A673 (cell line): ENCODE measurements around the gene TMBIM6. TPM values are rescaled to one million over a fixed set of nuclear protein-coding genes. Genes with fewer than 3 reads are reported as not detected.

Experiments
- BruUV-seq: library from RNA; stranded (reverse); fragments of 400-500 nt; replicated peaks from 2 replicates; lab custom pipeline; 2021; lab: Mats Ljungman, UMichigan
- CTCF ChIA-PET: fragments of 300-600 bp; sonication (Branson Sonifier 250); formaldehyde crosslinking; loops from one replicate; lab custom pipeline; 2022; ENCODE audit warnings: antibody characterized with exemption; lab: Charles Lee
- POLR2A ChIA-PET: fragments of 300-600 bp; sonication (Branson Sonifier 250); formaldehyde crosslinking; loops from one replicate; lab custom pipeline; 2022; ENCODE audit warnings: antibody characterized with exemption; ENCODE audit not compliant: low non-redundant PET; lab: Charles Lee
- DNase-seq: peaks from one replicate; pipeline ENCODE4 v3.0.0-alpha.2; 2015; ENCODE audit warnings: low spot score
- H3K27ac ChIP-seq: fragments of 200-600 bp; sonication (generic); 2 replicates; pipeline ENCODE4 v1.5.1; 2016; ENCODE audit warnings: mixed run types, low read depth, mild to moderate bottlenecking, mixed read lengths, antibody characterized with exemption, low read length; ENCODE audit not compliant: poor library complexity, severe bottlenecking
- H3K27me3 ChIP-seq: fragments of 200-600 bp; sonication (generic); replicated peaks from 2 replicates; pipeline ENCODE4 v1.6.1; 2017; ENCODE audit warnings: mixed run types, low read depth, mild to moderate bottlenecking, mixed read lengths, antibody characterized with exemption, low read length; ENCODE audit not compliant: insufficient read depth, poor library complexity
- H3K36me3 ChIP-seq: fragments of 200-600 bp; sonication (generic); 2 replicates; pipeline ENCODE4 v1.6.1; 2016; ENCODE audit warnings: mixed run types, mild to moderate bottlenecking, mixed read lengths, antibody characterized with exemption, low read length; ENCODE audit not compliant: insufficient read depth, poor library complexity, severe bottlenecking
- H3K4me1 ChIP-seq: fragments of 200-600 bp; sonication (generic); 2 replicates; pipeline ENCODE4 v1.6.1; 2017; ENCODE audit warnings: mixed run types, mild to moderate bottlenecking, mixed read lengths, antibody characterized with exemption, low read length; ENCODE audit not compliant: insufficient read depth, poor library complexity, severe bottlenecking
- H3K4me3 ChIP-seq: fragments of 200-600 bp; sonication (generic); 2 replicates; pipeline ENCODE4 v1.5.1; 2016; ENCODE audit warnings: low read depth, mixed run types, mild to moderate bottlenecking, mixed read lengths, low read length; ENCODE audit not compliant: poor library complexity, severe bottlenecking
- H3K9me3 ChIP-seq: fragments of 200-600 bp; sonication (generic); 2 replicates; pipeline ENCODE4 v1.6.1; 2016; ENCODE audit warnings: mixed run types, low read depth, mild to moderate bottlenecking, mixed read lengths, antibody characterized with exemption, low read length; ENCODE audit not compliant: poor library complexity, severe bottlenecking
- CTCF ChIP-seq: fragments of 300-800, 200-600 bp; sonication (generic); conservative IDR thresholded peaks from 2 replicates; pipeline ENCODE4 v1.5.1; 2017; ENCODE audit warnings: low read depth, mild to moderate bottlenecking, antibody characterized with exemption, low read length, moderate library complexity, mixed read lengths
- EZH2 ChIP-seq: fragments of 200-600 bp; sonication (generic); IDR thresholded peaks from 2 replicates; pipeline ENCODE4 v1.6.1; 2017; ENCODE audit warnings: borderline replicate concordance, low read depth, mild to moderate bottlenecking, mixed read lengths, antibody characterized with exemption, low read length; ENCODE audit not compliant: poor library complexity, severe bottlenecking
- intact Hi-C: fragments of 100-400 bp; cut with micrococcal nuclease; formaldehyde crosslinking; loops from one replicate; pipeline ENCODE4 v1.10.0; 2022; ENCODE audit not compliant: unreplicated experiment
- total RNA-seq: library from RNA; stranded (reverse); gene quantifications from 2 replicates; pipeline ENCODE4 v1.2.3, GENCODE V29; 2021

TMBIM6 gene
- total RNA-seq, 1 experiment from 2014 or later = 454 TPM

GRCh38 chr12:49693931-49694444 is 47.4 kb upstream of the TMBIM6 start:
- ChIA-PET CTCF (no interaction called here), POLR2A (no interaction called here)
- no peaks in the 10 kb centered on the region for H3K27me3 ChIP-seq
- no peaks in the 10 kb centered on the region for H3K36me3 ChIP-seq
- H3K27ac ChIP-seq = no peak overlapping the region
- no peak overlapping the region for H3K4me3 ChIP-seq
- no peak for DNase-seq
- TF ChIP-seq EZH2 (no peak), CTCF (no peak)
- BruUV-seq = no TSS peak
- H3K9me3 ChIP-seq = no peaks in the 10 kb centered on the region
- intact Hi-C loops = no loop called here
- H3K4me1 ChIP-seq = no peaks in the 10 kb centered on the region

GRCh38 chr12:49696723-49697122 is 44.6 kb upstream of the TMBIM6 start:
- no TSS peak for BruUV-seq
- Histone ChIP-seq H3K36me3 (no peaks in the 10 kb centered on the region), H3K27me3 (no peaks in the 10 kb centered on the region), H3K27ac (no peak overlapping the region), H3K4me3 (no peak overlapping the region), H3K9me3 (no peaks in the 10 kb centered on the region), H3K4me1 (no peaks in the 10 kb centered on the region)
- ChIA-PET POLR2A (no interaction called here), CTCF (interaction anchor here (0.6 kb wide), 1 partner anchor 69 kb away, joined by 3 read pairs; no protein-coding TSS in a partner anchor)
- TF ChIP-seq CTCF (no peak), EZH2 (no peak)
- no peak for DNase-seq
- intact Hi-C loops = no loop called here

GRCh38 chr12:49697808-49698207 is 43.5 kb upstream of the TMBIM6 start:
- H3K9me3 ChIP-seq = no peaks in the 10 kb centered on the region
- TF ChIP-seq CTCF (no peak), EZH2 (no peak)
- ChIA-PET CTCF (no interaction called here), POLR2A (no interaction called here)
- no peaks in the 10 kb centered on the region for H3K27me3 ChIP-seq
- DNase-seq = no peak
- no peaks in the 10 kb centered on the region for H3K4me1 ChIP-seq
- intact Hi-C loops = no loop called here
- no peak overlapping the region for H3K27ac ChIP-seq
- H3K4me3 ChIP-seq = no peak overlapping the region
- no peaks in the 10 kb centered on the region for H3K36me3 ChIP-seq
- BruUV-seq = no TSS peak
